WI38 (cell line): Measurements from ENCODE around the gene TMEM150C.

ENCODE experiments used
- H3K4me3 ChIP-seq: 2 replicates; pipeline ENCODE4 v1.5.1; 2011; ENCODE audit warnings: low read depth, mild to moderate bottlenecking, control low read depth, low read length
- CTCF ChIP-seq: IDR thresholded peaks from 2 replicates; pipeline ENCODE4 v1.5.1; 2012; ENCODE audit warnings: low read depth, mild to moderate bottlenecking, control low read depth, low read length

The TMEM150C gene

GRCh38 chr4:82594456-82594855 lies 32.7 kb upstream of the TMEM150C start:
- TF ChIP-seq CTCF, result no peak

GRCh38 chr4:82593411-82593810 lies 31.6 kb upstream of the TMEM150C start:
- no peak for TF ChIP-seq CTCF
- no peak overlapping the region for H3K4me3 ChIP-seq

More at GRCh38 chr4:82594456-82594855, 32.7 kb upstream of the TMEM150C start:
- no peak overlapping the region for H3K4me3 ChIP-seq

GRCh38 chr4:82592639-82593038 lies 30.9 kb upstream of the TMEM150C start:
- H3K4me3 ChIP-seq, result no peak overlapping the region
- TF ChIP-seq CTCF, result no peak

DNA sequence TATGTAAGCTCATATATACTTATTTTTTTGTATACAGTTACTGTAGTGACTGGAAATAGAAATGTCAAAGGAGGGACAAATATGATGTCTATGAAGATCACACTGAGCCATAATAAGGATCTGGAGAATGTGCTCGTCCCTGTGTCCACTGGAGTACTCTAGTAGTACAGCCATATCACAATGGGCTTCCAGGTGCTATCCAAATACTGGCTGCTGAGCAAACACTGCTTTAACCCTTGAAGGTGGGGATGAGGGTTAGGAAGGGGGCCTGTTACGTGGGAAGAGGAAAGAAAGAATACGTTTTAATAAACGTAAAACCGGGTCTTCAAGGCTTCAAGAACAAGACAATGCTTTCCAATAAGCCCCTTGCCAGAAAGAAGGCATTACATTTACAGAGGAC lies 29.8 kb upstream of the TMEM150C start:
- no peak overlapping the region for H3K4me3 ChIP-seq
- no peak for TF ChIP-seq CTCF

DNA sequence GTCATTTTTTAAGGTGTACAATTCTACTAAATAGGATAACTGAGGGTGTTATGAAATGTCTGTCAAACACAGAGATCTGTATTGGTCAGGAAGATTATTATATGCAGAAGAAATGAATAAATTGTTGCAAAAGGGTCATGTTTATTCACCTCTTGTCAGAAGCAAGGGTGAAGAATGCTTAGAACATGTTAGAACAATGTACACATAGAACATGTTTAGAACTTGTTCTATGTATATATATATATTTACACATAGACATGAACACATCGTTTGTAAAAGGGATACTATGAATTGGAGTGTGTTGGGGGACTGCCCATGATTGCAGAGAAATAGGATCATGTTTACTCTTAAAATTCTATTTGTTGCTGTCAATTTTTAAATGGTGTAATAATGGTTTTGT lies 28.0 kb upstream of the TMEM150C start:
- no peak overlapping the region for H3K4me3 ChIP-seq
- TF ChIP-seq CTCF, result no peak

- no peak overlapping the region for H3K4me3 ChIP-seq
- TF ChIP-seq CTCF, result no peak
Measured at GRCh38 chr4:82588771-82589270, 27.0 kb upstream of the TMEM150C start.

GRCh38 chr4:82587826-82588540 lies 26.2 kb upstream of the TMEM150C start:
- no peak for TF ChIP-seq CTCF
- no peak overlapping the region for H3K4me3 ChIP-seq
